ENCODE measurements around the gene EHD4. TPM values are rescaled to one million over a fixed set of nuclear protein-coding genes. Genes with fewer than 3 reads are reported as not detected.

EHD4 gene
- total RNA-seq, 1 donor from 2014 or later: 20.9 TPM

GRCh38 chr15:41957021-41957897 lies 15.1 kb downstream of the EHD4 start:
- Mint-ChIP-seq H3K27ac (ENCODE audit: unreplicated experiment) (no peak overlapping the region), H3K36me3 (ENCODE audit: unreplicated experiment) (peaks cover 11% of the 10 kb centered on the region), H3K9me3 (ENCODE audit: unreplicated experiment) (peaks cover 5% of the 10 kb centered on the region), H3K4me3 (ENCODE audit: unreplicated experiment) (no peak overlapping the region), H3K4me1 (ENCODE audit: unreplicated experiment) (peaks cover 35% of the 10 kb centered on the region), H3K27me3 (ENCODE audit: unreplicated experiment) (no peaks in the 10 kb centered on the region)
- peak; percentile 46 for DNase-seq (ENCODE audit: extremely low spot score, unreplicated experiment)
- TF ChIP-seq CTCF (IDR thresholded peaks at IDR 0.05): no peak

DNA sequence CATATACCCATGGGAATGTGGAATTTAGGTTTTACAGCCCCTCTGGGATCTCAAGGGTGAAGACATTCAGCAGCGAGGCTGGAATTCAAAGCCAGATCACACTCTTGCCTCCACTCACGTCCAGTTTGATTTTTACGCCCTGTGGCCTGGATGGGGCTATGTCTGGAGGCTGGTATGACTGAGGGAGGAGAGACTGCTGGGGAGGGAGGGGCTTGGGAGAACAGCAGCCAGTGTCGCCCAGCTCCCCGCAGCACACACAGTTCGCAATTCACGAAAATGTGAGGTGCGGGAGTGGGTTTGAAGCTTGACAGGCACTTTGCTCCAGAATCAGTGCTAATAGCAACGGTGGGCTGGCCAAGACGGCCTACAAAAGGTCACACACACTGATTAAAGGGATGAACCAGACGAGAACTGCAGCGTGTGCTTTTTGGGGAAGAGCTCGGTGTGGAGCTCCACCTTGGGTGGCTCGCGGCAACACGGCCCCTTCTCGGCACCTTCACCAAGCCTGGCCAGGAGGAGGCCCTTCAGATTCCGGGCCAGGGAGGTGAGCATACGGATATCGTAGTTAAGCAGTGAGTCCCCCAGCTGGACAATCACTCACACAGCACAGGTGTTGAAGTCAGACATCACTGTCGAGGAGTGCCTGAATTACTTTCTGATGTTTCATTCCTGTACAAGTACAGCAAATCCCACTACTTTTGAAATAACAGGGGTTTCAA lies 16.4 kb downstream of the EHD4 start:
- TF ChIP-seq CTCF (IDR thresholded peaks at IDR 0.05): no peak
- H3K27ac Mint-ChIP-seq (ENCODE audit: unreplicated experiment): no peak overlapping the region
- peaks cover 32% of the 10 kb centered on the region for H3K4me1 Mint-ChIP-seq (ENCODE audit: unreplicated experiment)
- peaks cover 14% of the 10 kb centered on the region for H3K36me3 Mint-ChIP-seq (ENCODE audit: unreplicated experiment)
- no peaks in the 10 kb centered on the region for H3K9me3 Mint-ChIP-seq (ENCODE audit: unreplicated experiment)
- no peaks in the 10 kb centered on the region for H3K27me3 Mint-ChIP-seq (ENCODE audit: unreplicated experiment)
- H3K4me3 Mint-ChIP-seq (ENCODE audit: unreplicated experiment): no peak overlapping the region
- DNase-seq (ENCODE audit: extremely low spot score, unreplicated experiment): peak; percentile 64

GRCh38 chr15:41955100-41955499 lies 17.3 kb downstream of the EHD4 start:
- no peak overlapping the region for H3K4me3 Mint-ChIP-seq (ENCODE audit: unreplicated experiment)
- no peak overlapping the region for H3K27ac Mint-ChIP-seq (ENCODE audit: unreplicated experiment)
- H3K27me3 Mint-ChIP-seq (ENCODE audit: unreplicated experiment): no peaks in the 10 kb centered on the region
- DNase-seq (ENCODE audit: extremely low spot score, unreplicated experiment): no peak
- H3K4me1 Mint-ChIP-seq (ENCODE audit: unreplicated experiment): peaks cover 31% of the 10 kb centered on the region
- peaks cover 14% of the 10 kb centered on the region for H3K36me3 Mint-ChIP-seq (ENCODE audit: unreplicated experiment)
- no peaks in the 10 kb centered on the region for H3K9me3 Mint-ChIP-seq (ENCODE audit: unreplicated experiment)
- no peak for TF ChIP-seq CTCF (IDR thresholded peaks at IDR 0.05)

DNA sequence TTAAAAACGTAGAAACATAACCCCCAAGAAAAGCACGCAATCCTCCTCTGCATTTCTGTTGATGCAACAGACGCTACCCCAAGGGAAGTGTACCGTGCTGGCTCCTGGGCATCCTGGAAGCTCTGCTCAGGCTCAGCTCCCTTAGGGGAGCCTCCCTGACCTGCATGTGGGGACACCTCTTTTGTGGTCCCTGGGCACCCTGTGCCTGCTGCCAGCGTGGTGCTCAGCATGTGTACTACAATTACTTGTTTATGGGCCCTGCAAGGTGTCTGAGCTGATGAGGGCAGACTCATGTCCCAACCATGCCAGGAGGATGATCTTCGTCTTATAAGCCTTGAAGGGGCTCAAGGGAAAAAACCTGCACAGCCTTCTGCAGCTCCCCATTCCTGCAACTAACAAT lies 18.3 kb downstream of the EHD4 start:
- H3K27ac Mint-ChIP-seq (ENCODE audit: unreplicated experiment): no peak overlapping the region
- no peaks in the 10 kb centered on the region for H3K27me3 Mint-ChIP-seq (ENCODE audit: unreplicated experiment)
- no peak overlapping the region for H3K4me3 Mint-ChIP-seq (ENCODE audit: unreplicated experiment)
- H3K36me3 Mint-ChIP-seq (ENCODE audit: unreplicated experiment): peaks cover 14% of the 10 kb centered on the region
- peaks cover 37% of the 10 kb centered on the region for H3K4me1 Mint-ChIP-seq (ENCODE audit: unreplicated experiment)
- peak; percentile 69 for DNase-seq (ENCODE audit: extremely low spot score, unreplicated experiment)
- H3K9me3 Mint-ChIP-seq (ENCODE audit: unreplicated experiment): no peaks in the 10 kb centered on the region
- no peak for TF ChIP-seq CTCF (IDR thresholded peaks at IDR 0.05)

GRCh38 chr15:41952013-41952563 lies 20.3 kb downstream of the EHD4 start:
- no peak for TF ChIP-seq CTCF (IDR thresholded peaks at IDR 0.05)
- Mint-ChIP-seq H3K4me1 (ENCODE audit: unreplicated experiment) (peaks cover 44% of the 10 kb centered on the region), H3K9me3 (ENCODE audit: unreplicated experiment) (no peaks in the 10 kb centered on the region), H3K4me3 (ENCODE audit: unreplicated experiment) (no peak overlapping the region), H3K27ac (ENCODE audit: unreplicated experiment) (no peak overlapping the region), H3K27me3 (ENCODE audit: unreplicated experiment) (no peaks in the 10 kb centered on the region), H3K36me3 (ENCODE audit: unreplicated experiment) (peaks cover 14% of the 10 kb centered on the region)
- peak; percentile 63 for DNase-seq (ENCODE audit: extremely low spot score, unreplicated experiment)

Measured in osteocyte (in vitro differentiated cells).